ENCODE data around the gene GNPDA2. TPM values are rescaled to one million over a fixed set of nuclear protein-coding genes. Genes with fewer than 3 reads are reported as not detected.

GNPDA2 gene
- total and polyA plus RNA-seq, 2 of the 8 experiments (the other 6 are each of a cell fraction or from before 2014, with no cell fraction given): 3.0 to 4.8 TPM

DNA sequence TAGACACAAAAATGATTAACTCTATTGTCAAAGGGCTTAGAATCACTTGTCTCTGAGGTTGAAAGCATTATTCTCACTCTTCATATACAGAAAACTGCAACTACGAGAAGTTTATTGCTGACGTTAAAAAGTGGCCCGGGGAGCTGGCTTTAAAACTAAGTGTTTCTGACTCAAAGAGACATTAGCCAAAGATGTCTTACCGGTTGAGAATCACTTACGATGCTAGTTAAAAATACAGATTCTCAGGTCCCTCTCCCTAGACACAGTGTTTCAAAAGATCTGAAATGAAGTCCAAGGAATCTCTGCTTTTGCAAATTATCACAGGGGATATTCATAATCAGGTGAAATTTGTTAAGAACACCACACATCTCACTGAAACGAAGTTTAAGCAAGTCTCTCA is 1.2 kb downstream of the GNPDA2 start:
- H3K4me2 ChIP-seq (ENCODE audit: insufficient read depth in 1 of 2, low read depth in 2 of 2, low read length in 2 of 2): peak overlapping the region; percentile 84 to 91
- H4K91ac ChIP-seq (replicated peaks; ENCODE audit: insufficient read length, low read length): no peak overlapping the region
- no peaks in the 10 kb centered on the region for H3K36me3 ChIP-seq (ENCODE audit: control insufficient read depth in 2 of 4, insufficient read depth in 4 of 4, low read length in 3 of 4)
- 65% methylated on average over 6 of the region's 6 CpGs; no CpG with 5 or more reads in 1 of the 2 experiments for WGBS, 2 experiments (ENCODE audit: extremely low coverage in 1 of 2, insufficient coverage in 1 of 2, insufficient read length in 1 of 2, insufficient replicate concordance in 2 of 2, low coverage in 1 of 2, low lambda C conversion rate in 2 of 2, missing lambda C conversion rate in 1 of 2)
- H2BK5ac ChIP-seq (ENCODE audit: low read depth, low read length): no peak overlapping the region
- no peak for FAIRE-seq
- H3K79me1 ChIP-seq (ENCODE audit: low read depth, low read length): no peaks in the 10 kb centered on the region
- peaks cover 1 to 4% (median 4%) of the 10 kb centered on the region in 4 experiments; a peak in 4 of 7 replicates for H3K27me3 ChIP-seq (replicated peaks in 1 of 4; ENCODE audit: control insufficient read depth in 3 of 4, extremely low read depth in 1 of 4, insufficient read depth in 3 of 4, low read length in 3 of 4)
- H3K14ac ChIP-seq (ENCODE audit: insufficient read length): no peak overlapping the region
- no peak overlapping the region for H2BK20ac ChIP-seq (ENCODE audit: low read length)
- CTCF ChIA-PET (ENCODE audit: partially characterized antibody): no interaction called here
- no peak overlapping the region for H3K27ac ChIP-seq (ENCODE audit: low read depth, low read length)
- H2BK15ac ChIP-seq (ENCODE audit: low read length): no peak overlapping the region
- POLR2A ChIA-PET (ENCODE audit: partially characterized antibody): interaction anchor here (2.1 kb wide), 1 partner anchor 8 kb away, joined by 8 read pairs; no protein-coding TSS in a partner anchor
- H3K4me3 ChIP-seq (ENCODE audit: extremely low read depth in 1 of 4, insufficient read depth in 2 of 4, low read depth in 3 of 4, low read length in 4 of 4): peak overlapping the region; percentile 11 to 86 (median 71); a peak in 5 of 8 replicates
- no peak overlapping the region for H3K23ac ChIP-seq (ENCODE audit: insufficient read length)
- H3K56ac ChIP-seq (replicated peaks; ENCODE audit: insufficient read length, low read depth, low read length): no peak overlapping the region
- H2BK12ac ChIP-seq (ENCODE audit: low read depth, low read length): no peak overlapping the region
- no peak overlapping the region for H3K9ac ChIP-seq (replicated peaks in 1 of 4; ENCODE audit: extremely low read depth in 1 of 4, low read depth in 3 of 4, low read length in 3 of 4)
- H4K8ac ChIP-seq (ENCODE audit: extremely low read depth, insufficient read depth, low read length): no peak overlapping the region
- DNase-seq (ENCODE audit: low read depth in 1 of 2, low spot score in 2 of 2): no peak
- H2AFZ ChIP-seq (ENCODE audit: low read length): no peak overlapping the region
- H2AK5ac ChIP-seq (ENCODE audit: low read depth, low read length): no peak overlapping the region
- no peaks in the 10 kb centered on the region for H3K9me3 ChIP-seq (ENCODE audit: insufficient read depth in 2 of 2, low read depth in 1 of 2, low read length in 1 of 2)
- H3K23me2 ChIP-seq (ENCODE audit: low read depth, low read length): peaks cover 7% of the 10 kb centered on the region
- H3K4ac ChIP-seq (replicated peaks; ENCODE audit: insufficient read length, low read depth, low read length): no peak overlapping the region
- H3K79me2 ChIP-seq (ENCODE audit: control insufficient read depth in 1 of 2, insufficient read depth in 2 of 2, low read length in 2 of 2): peaks cover 0 to 43% of the 10 kb centered on the region in 2 experiments; a peak in 3 of 4 replicates
- H3K18ac ChIP-seq (ENCODE audit: extremely low read depth, low read length): no peak overlapping the region
- TF ChIP-seq HDAC2 (IDR thresholded peaks at IDR 0.05; ENCODE audit: borderline replicate concordance in 1 of 2, low read depth in 2 of 2, low read length in 2 of 2): no peak
- TF ChIP-seq SP2 (IDR thresholded peaks at IDR 0.05; ENCODE audit: low read length): no peak
- TF ChIP-seq EGR1 (IDR thresholded peaks at IDR 0.05; ENCODE audit: borderline replicate concordance, low read depth, low read length): no peak
- no peak for TF ChIP-seq CHD1 (IDR thresholded peaks at IDR 0.05; ENCODE audit: low read depth, low read length)
- TF ChIP-seq SAP30 (IDR thresholded peaks at IDR 0.05; ENCODE audit: insufficient read depth, insufficient replicate concordance, low read length): no peak
- TF ChIP-seq ZNF274 (IDR thresholded peaks at IDR 0.05; ENCODE audit: borderline replicate concordance, extremely low read depth, low read length): no peak
- no peak for TF ChIP-seq TCF12 (IDR thresholded peaks at IDR 0.05; ENCODE audit: low read depth, low read length)
- no peak for TF ChIP-seq BACH1 (IDR thresholded peaks at IDR 0.05; ENCODE audit: low read length)
- no peak for TF ChIP-seq BRCA1 (IDR thresholded peaks at IDR 0.05; ENCODE audit: low read depth, low read length)
- TF ChIP-seq EZH2 (IDR thresholded peaks at IDR 0.05; ENCODE audit: low read depth, low read length, severe bottlenecking): no peak
- TF ChIP-seq, protein P1, sequence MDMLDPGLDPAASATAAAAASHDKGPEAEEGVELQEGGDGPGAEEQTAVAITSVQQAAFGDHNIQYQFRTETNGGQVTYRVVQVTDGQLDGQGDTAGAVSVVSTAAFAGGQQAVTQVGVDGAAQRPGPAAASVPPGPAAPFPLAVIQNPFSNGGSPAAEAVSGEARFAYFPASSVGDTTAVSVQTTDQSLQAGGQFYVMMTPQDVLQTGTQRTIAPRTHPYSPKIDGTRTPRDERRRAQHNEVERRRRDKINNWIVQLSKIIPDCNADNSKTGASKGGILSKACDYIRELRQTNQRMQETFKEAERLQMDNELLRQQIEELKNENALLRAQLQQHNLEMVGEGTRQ (IDR thresholded peaks at IDR 0.05; ENCODE audit: low read length): no peak
- no peak overlapping the region for H4K5ac ChIP-seq (ENCODE audit: insufficient read length, low read depth, low read length)
- H3K4me1 ChIP-seq (replicated peaks in 1 of 4; ENCODE audit: control insufficient read depth in 3 of 4, insufficient read depth in 4 of 4, low read length in 3 of 4): peaks cover 0 to 6% (median 1%) of the 10 kb centered on the region in 4 experiments; a peak in 3 of 7 replicates
- H2BK120ac ChIP-seq (replicated peaks; ENCODE audit: low read depth, low read length): no peak overlapping the region
- peaks cover 0 to 1% of the 10 kb centered on the region in 2 experiments for H4K20me1 ChIP-seq (replicated peaks in 1 of 2; ENCODE audit: control insufficient read depth in 1 of 2, insufficient read depth in 2 of 2, low read length in 2 of 2)
